Stimulated activated CD4-positive, alpha-beta T cell treated with anti-CD3 and anti-CD28 coated beads, Interleukin-4, amount 100 ng/mL, for 24 hours (primary cell): ENCODE results near the gene DUSP10.

ENCODE experiments used
- DNase-seq: peaks from one replicate; pipeline ENCODE4 v3.0.0-alpha.2; 2020

DUSP10 gene

DNA sequence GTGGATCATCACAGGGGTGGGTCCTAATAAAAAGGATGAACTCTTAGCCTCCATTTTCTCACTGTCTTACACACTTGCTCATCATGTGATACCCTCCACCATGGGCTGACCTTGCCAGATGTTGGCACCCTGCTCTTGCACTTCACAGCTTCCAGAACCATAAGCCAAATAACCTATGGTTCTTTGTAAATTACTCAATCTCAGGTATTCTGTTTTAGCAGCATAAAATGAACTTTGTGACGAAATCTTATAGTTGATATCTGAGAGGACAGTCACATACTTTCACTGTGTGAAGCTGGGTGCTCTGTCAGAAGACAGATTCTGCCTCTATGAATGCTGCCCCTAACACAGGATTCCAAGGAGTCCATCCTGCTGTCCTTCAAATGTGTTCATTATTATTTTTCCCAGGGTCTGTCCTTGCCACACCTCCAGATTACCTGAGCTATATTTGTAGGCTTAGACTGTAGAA lies 13.8 kb downstream of the DUSP10 start:
- DNase-seq: no peak

DNA sequence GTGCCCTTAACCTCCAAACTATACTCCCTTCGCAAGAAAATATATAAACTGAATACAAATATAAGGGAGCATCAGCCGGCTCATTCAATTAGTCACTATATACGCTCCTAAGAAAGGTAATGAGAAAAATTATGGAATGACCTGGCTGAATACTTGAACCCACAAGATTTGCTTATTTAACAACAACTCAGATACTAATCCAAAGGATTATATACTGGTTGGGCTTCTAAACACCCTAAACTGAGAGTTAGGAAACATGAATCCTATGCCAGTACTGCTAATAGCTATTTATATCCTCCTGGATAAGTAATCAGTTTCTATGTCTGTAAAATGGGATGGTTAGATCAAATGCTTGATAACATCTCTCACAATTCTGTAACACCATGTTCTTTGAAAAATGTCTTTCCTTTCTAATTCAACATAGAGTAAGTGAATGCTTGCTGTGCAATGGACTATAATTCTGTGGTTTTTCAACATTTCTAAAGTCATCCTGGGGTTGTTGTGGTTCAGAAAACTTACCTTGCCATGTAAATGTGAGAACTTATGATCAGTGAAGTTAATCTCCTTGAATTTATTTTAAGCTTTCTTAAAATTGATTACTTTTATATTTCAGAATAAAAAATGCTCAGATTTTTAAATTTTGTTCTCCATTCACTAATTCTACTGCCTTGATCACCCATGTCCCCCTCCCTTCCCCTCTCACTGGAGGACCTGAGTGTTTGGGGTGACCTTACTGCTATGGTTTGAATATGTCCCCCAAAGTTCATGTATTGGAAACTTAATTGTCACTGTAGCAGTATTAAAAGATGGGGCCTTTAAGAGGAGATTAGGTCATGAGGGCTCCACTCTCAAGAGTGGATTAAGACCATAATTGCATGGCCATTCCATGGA lies 14.5 kb downstream of the DUSP10 start:
- DNase-seq: no peak

DNA sequence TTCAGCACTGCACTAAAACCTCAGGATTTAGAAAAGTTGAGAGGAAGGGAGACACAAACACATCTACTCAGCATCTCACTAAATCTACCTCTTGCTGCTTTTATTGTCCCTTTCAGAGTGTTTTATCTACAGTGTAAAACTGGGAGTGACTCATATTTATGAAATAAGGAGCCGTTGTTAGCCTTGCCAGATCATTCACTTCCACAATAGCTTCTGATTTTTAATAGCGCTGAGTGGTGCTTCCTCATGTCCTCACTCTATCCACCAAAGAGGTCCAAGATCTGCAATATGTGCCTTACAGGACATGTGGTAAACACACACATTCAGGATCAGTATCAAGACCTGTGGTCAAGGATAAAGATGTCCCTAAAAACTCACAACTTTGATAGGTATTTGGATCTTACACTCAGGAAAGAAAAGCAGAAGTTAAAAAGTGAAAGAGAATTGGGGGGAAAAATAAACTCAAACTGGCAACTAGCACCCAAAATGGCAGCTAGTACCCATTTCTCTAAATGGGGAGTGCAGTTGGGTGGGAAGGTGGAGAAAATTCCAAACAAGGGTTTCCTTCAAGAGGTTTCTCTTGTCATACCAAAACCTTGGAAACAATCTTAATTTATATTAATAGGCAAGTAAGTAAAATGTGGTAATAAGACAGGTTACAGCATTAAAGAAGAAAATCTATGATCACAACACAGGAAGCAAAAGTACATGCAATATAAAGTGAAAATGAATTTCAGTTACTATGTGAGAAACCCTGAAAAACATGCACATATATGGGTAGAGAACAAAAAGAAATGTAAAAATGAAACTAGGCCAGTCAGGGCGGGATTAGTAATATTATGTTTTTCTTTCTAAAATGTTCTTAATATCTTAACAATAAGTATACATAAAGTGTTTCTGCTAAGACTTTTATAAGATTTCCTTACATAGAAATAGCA lies 15.9 kb downstream of the DUSP10 start:
- DNase-seq: no peak

DNA sequence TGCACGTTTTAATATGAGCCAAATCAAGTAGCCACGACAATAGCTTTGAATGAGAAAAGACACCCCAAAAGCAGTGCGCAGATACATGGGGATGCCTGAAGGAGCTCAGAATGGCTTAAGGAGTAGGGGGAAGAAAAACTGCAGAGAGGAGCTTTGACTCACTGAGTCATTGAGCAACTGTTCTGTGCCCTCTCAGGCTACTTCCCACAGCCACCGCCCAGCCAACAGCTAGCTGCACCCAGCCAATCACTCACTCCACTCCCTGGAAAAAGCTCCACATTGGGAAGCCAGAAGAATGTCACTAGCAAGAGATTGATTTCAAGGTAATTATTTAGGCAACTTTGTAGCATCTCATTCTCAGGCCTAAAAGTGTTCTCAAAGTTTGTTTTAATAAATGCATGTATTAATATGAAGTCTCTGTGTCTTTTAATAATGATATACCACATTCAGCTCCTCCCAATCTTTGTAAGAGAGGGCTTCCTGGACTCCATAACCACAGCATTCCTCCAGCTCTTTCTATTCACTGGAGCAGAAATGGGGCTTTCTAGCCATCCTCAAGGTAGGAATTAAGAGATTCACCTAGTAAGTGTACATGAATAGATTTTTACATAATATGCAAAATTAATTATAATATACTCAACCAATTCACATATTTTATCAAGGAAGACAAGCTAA lies 16.8 kb downstream of the DUSP10 start:
- no peak for DNase-seq

DNA sequence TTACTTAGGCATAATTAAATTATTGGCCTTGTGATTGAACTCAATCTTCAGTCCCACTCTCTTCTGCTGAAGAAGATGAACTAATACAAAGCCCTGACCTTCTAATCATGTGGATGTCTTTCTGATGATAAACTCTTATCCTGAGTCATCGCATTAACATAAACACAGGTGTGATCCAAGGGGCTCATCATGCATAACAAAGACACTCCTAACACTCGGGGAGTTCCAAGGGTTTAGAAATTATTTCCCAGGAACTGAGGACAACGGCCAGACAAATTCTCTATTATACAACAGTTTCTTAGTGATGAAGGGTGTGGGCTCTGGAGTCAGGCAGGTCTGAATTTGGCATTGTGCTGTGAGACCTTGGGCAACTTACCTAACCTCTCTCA lies 18.0 kb downstream of the DUSP10 start:
- DNase-seq: no peak

DNA sequence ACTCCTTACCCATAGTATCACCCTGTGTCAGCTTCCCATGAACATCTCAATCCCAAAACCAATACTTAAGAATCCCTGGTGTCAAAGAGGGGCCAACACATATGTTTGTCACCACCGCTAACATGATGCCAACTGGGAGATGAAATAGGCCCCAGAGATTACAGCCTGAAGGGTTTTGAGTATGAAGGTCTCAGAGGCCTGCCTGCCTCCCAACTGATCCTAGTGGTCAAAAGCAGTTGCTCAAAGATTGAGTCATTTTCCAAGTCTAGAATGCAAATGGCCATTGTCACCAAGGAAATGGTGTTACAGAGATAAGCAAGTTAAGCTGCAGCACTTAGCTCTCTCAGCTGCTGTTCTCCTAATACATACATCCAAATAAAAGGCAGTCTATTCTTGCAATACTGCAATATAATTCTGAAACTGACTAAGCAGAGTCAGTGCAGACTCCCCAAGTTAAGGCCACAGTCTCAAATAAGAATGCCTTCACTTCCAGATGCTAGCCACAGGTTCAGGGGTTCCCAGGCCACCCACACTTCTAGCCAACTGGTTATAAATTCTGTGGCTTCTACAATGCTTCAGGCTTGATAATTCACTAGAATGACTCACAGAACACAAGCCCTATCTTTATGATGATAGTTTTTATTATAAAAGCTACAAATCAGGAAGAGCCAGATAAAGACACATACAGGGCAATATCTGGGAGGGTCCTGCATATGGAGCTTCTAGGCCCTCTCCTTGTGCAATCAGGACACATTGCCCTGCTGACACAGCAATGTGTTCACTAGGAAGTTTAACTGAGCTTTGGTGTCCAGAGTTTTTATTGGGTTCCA lies 18.7 kb downstream of the DUSP10 start:
- no peak for DNase-seq

DNA sequence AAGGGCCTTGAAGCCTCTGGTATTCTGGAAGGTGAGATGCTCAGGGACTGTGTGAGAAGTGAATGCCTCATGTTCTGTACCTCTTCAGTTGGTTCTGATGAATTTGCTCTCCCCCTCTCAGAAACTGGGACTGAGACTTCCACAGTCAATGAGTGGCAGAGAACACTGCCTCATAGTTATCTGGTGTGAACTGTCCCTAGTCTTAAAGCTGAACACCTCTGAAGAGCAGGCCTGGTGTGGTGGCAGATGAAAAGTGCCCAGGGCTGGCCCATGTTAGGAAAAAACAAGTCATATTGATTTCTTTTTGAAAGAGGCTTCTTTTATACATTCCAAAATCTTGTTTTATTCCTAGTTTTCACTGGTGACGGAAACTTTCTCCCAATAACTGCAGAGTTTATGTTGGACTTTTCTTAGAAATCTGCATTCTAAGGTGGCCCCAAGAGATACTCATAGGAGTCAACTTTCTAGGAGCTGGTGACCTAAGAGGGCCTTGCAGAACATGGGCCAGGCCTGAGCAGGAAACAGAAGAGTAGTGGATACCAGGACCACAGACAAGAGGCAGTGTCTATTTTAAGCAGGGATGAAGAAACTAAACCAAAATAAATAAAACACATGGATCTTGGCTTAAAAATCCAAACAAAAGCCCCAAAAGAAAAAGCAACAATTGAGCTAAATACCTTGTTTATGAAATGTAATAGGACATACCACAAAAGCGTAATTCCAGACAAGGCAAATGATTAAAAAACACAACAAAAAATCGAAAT lies 19.5 kb downstream of the DUSP10 start:
- no peak for DNase-seq

DNA sequence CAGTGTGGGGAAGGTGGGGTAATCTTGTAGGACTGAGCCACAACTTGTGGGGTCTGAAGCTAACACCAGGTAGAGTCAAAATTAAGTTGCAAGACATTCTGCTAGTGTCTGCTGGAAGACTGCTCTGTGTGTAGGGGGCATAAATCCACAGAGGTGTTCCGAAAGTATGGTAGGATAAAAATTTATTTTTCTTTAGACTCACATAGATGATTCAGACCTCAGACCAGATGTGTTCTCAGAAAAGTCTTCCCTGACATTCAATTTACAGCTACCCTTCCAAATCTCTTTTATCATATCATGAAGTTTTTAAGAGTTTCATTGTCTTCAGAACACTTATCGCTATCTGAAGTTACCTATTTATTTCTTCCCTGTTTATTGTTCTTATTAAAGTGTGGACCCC lies 21.3 kb downstream of the DUSP10 start:
- no peak for DNase-seq

DNA sequence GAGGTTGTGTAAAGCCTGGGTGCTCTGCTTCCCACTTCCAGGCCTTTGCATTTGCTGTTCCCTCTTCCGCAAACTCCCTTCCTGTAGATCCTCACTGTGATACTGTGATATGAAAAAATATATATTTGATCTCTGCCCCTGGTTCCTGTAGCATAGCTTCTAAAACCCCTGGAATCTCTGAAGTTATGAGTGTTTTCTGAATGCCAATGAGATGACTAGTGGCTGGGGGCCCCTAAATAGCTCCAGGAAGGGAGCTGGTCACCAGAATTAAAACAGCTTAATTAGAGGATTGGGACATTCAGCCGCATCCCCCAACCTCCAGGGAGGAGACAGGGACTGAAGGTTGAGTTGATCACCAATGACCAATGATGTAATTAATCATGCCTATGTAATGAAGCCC lies 21.9 kb downstream of the DUSP10 start:
- no peak for DNase-seq

DNA sequence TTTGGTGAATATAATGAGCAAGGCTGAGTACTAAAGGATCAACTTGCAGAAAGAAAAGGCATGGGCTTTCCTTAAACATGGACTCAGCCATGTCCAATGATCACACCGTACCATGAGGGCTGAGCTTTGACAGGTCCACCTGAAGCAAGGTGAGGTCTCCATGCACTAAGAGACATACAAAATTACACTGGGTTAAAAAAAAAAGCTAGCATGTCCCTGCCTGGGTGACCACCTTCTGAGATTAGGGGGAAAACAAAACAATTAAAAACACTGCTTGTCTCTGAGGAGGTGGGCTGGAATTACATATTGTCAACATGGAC lies 22.7 kb downstream of the DUSP10 start:
- no peak for DNase-seq

DNA sequence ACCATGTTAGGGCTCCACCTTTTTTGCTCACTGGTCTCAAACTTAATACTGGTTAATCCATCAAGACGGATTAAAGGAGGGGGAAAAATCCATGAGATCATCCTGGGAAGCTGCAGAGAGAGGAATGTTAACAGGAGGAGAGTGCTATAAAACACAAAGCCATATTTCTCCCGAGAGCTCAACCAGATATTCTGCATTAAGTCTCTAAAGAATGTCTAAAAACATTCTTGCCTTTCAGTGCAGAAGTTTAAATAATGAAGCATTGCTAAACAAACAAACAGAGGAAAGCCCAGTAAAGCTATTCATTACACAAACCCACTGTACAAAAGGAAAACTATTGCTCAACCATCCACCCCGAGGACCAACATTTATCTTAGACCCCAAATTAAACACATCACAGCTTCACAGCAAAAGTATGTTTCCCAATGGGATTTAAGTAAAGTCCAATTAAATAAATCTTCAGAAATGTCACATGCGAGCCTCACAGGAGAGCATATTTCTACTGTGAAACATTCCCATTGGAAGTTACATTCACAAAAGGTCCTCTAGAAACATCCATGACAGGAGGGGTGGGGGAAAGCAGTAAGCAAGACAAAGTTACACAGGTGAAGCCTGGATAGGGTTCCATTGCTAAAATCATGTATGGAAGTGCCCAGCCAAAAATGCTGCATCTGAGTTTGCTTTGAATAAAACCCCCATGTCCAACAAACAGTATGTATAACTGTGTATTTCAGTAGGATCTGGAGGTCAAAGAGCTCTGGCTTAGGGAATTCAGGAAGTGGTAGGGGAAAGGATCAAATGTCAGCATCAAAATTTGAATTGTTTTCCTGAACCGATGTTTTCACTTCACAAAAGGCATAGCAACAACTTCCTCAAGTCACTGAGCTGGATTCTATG lies 23.3 kb downstream of the DUSP10 start:
- DNase-seq: no peak

DNA sequence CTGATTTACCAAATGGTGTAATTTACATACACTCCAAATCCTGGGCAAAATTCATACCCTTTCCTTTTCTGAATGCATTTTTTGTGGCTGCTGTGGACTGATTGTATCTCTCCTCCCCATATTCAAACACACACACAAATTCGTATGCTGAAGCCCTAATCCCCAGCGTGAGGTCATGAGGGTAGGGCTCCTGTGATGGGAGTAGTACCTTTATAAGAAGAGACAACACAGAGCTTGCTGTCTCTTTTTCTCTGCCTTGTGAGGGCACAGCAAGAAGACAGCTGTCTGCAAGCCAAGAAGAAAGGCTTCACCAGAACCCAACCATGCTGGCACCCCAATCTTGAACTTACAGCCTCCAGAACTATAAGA lies 24.4 kb downstream of the DUSP10 start:
- DNase-seq: no peak

DNA sequence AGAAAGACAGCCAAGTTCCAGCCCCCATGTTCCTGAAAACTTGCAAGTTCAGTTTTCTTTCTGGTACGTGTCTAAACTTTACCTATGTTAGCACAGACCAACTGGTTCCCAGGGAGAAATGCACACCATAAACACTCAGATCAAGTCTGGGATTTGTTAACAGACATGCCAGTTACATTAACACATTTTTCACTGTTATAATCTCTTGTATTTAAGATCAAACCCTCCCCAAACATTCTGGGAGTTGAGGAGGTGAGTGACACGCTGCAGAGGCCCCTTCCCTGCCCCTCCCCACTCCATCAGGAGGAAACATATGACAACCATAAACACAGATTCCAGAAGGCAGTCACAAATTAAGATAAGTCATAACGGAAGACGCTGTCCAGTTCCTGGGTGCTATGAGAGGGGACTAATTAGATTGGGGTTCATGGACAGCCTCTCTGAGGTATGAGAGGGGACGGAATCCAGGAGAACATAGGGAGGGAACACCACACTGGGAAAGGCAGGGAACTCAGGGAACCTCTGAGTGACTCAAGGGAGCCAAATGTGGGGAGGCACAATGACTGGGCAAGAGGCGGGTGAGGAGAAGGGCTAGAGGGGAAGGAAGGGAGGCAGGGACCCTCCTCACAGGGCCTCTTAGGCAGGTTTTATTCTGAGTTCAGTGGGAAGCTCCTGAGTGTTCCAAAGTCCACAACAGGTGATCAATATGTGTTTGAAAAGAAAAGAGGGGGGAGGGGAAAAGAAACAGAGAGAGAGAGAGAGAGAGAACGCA lies 25.0 kb downstream of the DUSP10 start:
- no peak for DNase-seq

DNA sequence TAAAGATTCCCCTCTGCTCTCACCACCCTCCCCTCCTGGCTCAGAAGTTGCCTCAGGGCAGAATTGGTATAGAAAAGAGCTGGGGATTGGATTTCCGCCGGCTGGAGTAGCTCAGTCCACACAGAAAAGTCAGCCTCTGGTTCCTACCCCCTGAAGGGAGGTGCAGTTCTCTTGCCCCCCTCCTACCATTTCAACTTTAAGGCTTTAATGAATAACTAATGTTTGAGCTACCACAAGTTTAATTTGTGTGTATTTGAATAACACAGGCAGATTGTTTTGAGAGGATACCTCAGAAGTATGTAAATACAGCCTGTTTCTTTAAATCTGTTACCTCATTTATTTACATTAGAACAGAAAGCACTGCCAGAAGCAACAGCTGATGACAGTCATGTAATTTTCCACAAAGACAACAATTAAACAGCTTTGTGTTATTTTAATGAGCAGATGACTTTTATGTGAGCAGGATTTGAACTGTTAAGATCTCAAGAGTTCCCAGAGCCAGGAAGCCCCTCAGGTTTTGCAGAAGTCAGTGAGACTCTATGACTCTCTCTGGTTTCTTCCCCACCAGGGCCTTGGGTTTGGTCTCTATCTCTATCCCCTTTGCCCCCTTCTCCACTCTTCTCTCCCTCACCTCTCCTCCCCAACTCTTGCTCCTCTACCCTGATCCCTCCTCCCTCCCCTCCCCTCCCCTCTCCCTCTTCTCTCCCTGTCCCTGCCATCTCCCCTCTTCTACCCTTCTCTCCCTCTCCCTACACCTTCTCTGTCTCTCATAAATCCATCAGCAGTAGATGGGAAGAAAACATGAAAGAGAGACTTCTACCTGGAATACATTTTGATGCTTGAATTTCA lies 26.3 kb downstream of the DUSP10 start:
- DNase-seq: no peak

DNA sequence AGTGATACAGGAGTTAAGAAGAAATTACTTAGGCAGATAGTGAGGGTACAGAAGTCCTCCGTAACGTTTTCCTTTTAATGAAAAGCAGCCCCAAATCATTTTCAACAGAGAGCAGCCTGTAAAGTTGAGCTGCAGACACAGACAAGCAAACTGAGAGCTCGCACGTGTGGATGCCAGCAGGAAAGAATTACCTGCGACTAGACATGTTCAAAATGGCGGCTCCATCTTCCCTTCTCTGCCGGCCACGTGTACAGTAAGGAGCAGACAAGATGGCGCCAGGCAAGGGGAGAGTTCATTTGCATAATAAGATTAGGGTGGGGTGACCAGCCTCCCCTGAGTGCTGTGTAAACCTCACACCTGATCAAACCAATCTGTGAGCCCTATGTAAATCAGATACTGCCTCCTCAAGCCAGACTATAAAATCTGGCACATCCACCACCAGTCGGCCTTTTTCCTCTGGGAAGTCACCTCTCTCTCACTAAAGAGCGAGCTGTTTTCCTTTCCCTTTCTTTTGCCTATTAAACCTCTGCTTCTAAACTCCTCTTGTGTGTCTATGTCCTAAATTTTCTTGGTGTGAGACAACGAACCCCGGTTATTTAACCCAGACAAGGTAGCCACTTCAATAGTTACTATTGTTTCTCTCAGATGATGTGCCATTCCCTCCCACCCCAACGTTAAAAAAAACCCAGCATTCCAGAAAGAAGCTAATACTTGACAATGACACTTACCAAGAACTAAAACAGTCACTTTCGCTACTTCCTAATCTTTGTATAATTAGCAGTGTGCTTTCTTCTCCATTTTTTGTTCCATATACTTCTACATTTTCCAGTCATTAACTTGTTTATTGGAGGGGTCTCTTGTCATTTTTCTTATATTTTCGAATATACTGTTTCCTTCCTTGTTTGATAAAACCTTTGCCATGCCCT lies 27.4 kb downstream of the DUSP10 start:
- DNase-seq: no peak

DNA sequence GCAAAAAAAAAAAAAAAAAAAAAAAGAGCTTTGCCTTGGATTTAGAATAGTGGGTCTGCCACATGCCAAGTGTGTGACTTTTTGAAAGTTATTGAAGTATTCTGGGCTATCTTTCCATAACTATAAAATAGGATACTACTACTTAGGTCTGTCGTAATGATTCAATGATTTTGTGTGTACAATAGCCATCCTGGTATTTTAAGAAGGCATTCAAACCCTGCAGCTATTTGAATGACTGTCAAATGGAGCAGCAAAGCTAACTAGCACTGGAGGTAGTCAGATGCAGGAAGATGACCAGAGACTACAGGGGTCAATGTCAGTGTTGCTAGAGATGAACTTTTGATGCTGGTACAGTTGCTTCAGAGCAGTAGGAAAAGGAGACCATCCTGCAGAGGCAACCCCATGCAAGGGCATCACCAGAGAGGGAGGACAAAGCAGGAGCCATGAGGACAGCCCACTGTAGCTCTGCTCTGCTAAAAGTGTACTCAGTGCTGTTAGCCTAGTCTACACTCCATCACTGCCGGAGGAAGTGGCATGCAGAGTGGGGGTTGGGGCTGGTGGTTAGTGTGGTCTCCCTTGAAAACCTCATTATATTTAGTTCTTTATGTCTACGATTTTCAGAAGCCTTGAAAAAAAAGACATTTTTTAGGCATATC lies 29.0 kb downstream of the DUSP10 start:
- DNase-seq: peak; percentile 73

DNA sequence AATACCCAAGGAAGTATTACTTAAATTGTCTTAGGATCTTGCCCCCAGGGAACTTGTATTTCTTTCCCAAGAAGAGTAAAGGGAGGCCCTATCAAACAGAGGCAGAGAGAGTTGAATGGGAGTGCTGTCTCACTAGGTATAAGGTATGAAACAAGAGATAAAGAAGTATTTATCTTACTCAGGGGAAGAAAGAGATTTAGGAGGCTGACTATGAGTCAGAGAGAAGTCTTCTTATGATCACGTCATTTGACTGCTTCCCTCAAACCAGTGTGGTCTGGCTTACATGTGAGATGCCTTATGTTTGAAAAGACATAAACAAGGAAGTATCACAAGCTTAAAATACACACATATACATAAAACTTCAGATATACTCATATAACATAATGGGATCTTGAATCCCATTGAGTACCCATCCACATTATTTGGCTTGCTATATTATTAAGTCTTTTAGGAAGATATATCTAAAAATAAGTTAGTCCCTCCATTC lies 29.6 kb downstream of the DUSP10 start:
- DNase-seq: peak; percentile 49
